Measurements from ENCODE around the gene KRTAP3-1. TPM values are rescaled to one million over a fixed set of nuclear protein-coding genes. Genes with fewer than 3 reads are reported as not detected.
"Not testable (repeated sequence)": the region's sequence is repeated elsewhere in the genome, so short reads cannot be mapped to it uniquely, and the experiment has no call there.

The KRTAP3-1 gene
- total and polyA plus RNA-seq, 2 donors (not counting 3 experiments of a cell fraction or from before 2014, with no cell fraction given), result not detected

- H3K27me3 ChIP-seq (ENCODE audit: control insufficient read depth in 2 of 2, insufficient read depth in 2 of 2, low read length in 2 of 2); H3K4me1 ChIP-seq (ENCODE audit: control insufficient read depth, extremely low read depth, insufficient read depth, low read length); FAIRE-seq; DNase-seq (ENCODE audit: low read depth, low spot score); H3K36me3 ChIP-seq (ENCODE audit: control insufficient read depth in 2 of 2, extremely low read depth in 1 of 2, insufficient read depth in 2 of 2, low read length in 2 of 2); H3K4me3 ChIP-seq (replicated peaks in 1 of 3; ENCODE audit: insufficient read depth in 1 of 3, low read depth in 1 of 3, low read length in 3 of 3); H3K9ac ChIP-seq (replicated peaks; ENCODE audit: extremely low read depth, insufficient read depth, low read length); H3K9me3 ChIP-seq (replicated peaks; ENCODE audit: control insufficient read depth, insufficient read depth, low read length); BruUV-seq (replicated peaks); H3K4me2 ChIP-seq (ENCODE audit: insufficient read depth, low read length); H3K27ac ChIP-seq (ENCODE audit: insufficient read depth, low read depth, low read length); H2AFZ ChIP-seq (ENCODE audit: low read depth, low read length); dilution Hi-C loops (cut with MboI; ENCODE audit: extremely low pct_ligation_motif_present, low sequenced_read_pairs); H4K20me1 ChIP-seq (replicated peaks; ENCODE audit: control insufficient read depth, extremely low read depth, insufficient read depth, low read length); POLR2A ChIA-PET; intact Hi-C loops (cut with micrococcal nuclease); H3K79me2 ChIP-seq (ENCODE audit: control insufficient read depth, insufficient read depth, low read length); H3K9me1 ChIP-seq (replicated peaks; ENCODE audit: control insufficient read depth, extremely low read depth, insufficient read depth, low read length): not testable (repeated sequence)
- CTCF ChIA-PET, result interaction anchor here (1.3 kb wide), 1 partner anchor 30 kb away, joined by 4 read pairs; no protein-coding TSS in a partner anchor
Observed at GRCh38 chr17:41046735-41047465, 38.0 kb upstream of the KRTAP3-1 start, which contains the start of gene KRTAP2-1. Gene KRTAP2-1, minus strand, starts transcription at chr17:41047316. Its CDS starts 49 bp downstream, at chr17:41047267.

GRCh38 chr17:41042953-41043352 is 34.0 kb upstream of the KRTAP3-1 start:
- intact Hi-C loops (cut with micrococcal nuclease), result no loop called here
- H4K20me1 ChIP-seq (replicated peaks; ENCODE audit: control insufficient read depth, extremely low read depth, insufficient read depth, low read length), result no peaks in the 10 kb centered on the region
- H3K4me3 ChIP-seq (replicated peaks in 1 of 3; ENCODE audit: insufficient read depth in 1 of 3, low read depth in 1 of 3, low read length in 3 of 3), result no peak overlapping the region
- H3K36me3 ChIP-seq (ENCODE audit: control insufficient read depth in 2 of 2, extremely low read depth in 1 of 2, insufficient read depth in 2 of 2, low read length in 2 of 2), result no peaks in the 10 kb centered on the region
- H3K27me3 ChIP-seq (ENCODE audit: control insufficient read depth in 2 of 2, insufficient read depth in 2 of 2, low read length in 2 of 2), result peaks cover 0 to 4% of the 10 kb centered on the region in 2 experiments
- no peak overlapping the region for H2AFZ ChIP-seq (ENCODE audit: low read depth, low read length)
- ChIA-PET CTCF (interaction anchor here (1.0 kb wide), 1 partner anchor 8 kb away, joined by 3 read pairs; the partner anchor contains the start of gene KRTAP1-3), POLR2A (no interaction called here)
- H3K9me3 ChIP-seq (replicated peaks; ENCODE audit: control insufficient read depth, insufficient read depth, low read length), result no peaks in the 10 kb centered on the region
- H3K27ac ChIP-seq (ENCODE audit: insufficient read depth, low read depth, low read length), result no peak overlapping the region
- no peak overlapping the region for H3K4me2 ChIP-seq (ENCODE audit: insufficient read depth, low read length)
- TF ChIP-seq EZH2 (IDR thresholded peaks at IDR 0.05; ENCODE audit: borderline replicate concordance, low read depth, low read length, severe bottlenecking), result no peak
- no peak for TF ChIP-seq POLR2A (IDR thresholded peaks at IDR 0.05; ENCODE audit: low read depth, low read length)
- no peak for TF ChIP-seq POLR2AphosphoS5 (IDR thresholded peaks at IDR 0.05; ENCODE audit: insufficient read depth, low read depth, low read length)
- TF ChIP-seq MAX (IDR thresholded peaks at IDR 0.05; ENCODE audit: insufficient read depth, insufficient read length), result no peak
- TF ChIP-seq CTCF (IDR thresholded peaks at IDR 0.05; ENCODE audit: extremely low read depth in 1 of 2, insufficient read depth in 1 of 2, low read depth in 1 of 2, low read length in 2 of 2), result no peak
- TF ChIP-seq JUN (IDR thresholded peaks at IDR 0.05; ENCODE audit: borderline replicate concordance, insufficient read depth, insufficient read length, low read depth), result no peak
- no peak for TF ChIP-seq MYC (IDR thresholded peaks at IDR 0.05; ENCODE audit: low read depth, low read length)
- no peak for TF ChIP-seq FOS (IDR thresholded peaks at IDR 0.05; ENCODE audit: borderline replicate concordance, insufficient read depth, low read length)
- TF ChIP-seq GATA2 (IDR thresholded peaks at IDR 0.05; ENCODE audit: insufficient read depth, insufficient read length, low read depth, low read length), result no peak
- no peaks in the 10 kb centered on the region for H3K9me1 ChIP-seq (replicated peaks; ENCODE audit: control insufficient read depth, extremely low read depth, insufficient read depth, low read length)
- no peaks in the 10 kb centered on the region for H3K4me1 ChIP-seq (ENCODE audit: control insufficient read depth, extremely low read depth, insufficient read depth, low read length)
- dilution Hi-C loops (cut with MboI; ENCODE audit: extremely low pct_ligation_motif_present, low sequenced_read_pairs), result no loop called here
- BruUV-seq (replicated peaks), result no TSS peak
- DNase-seq (ENCODE audit: low read depth, low spot score) (no peak), FAIRE-seq (no peak)
- no peaks in the 10 kb centered on the region for H3K79me2 ChIP-seq (ENCODE audit: control insufficient read depth, insufficient read depth, low read length)
- H3K9ac ChIP-seq (replicated peaks; ENCODE audit: extremely low read depth, insufficient read depth, low read length), result no peak overlapping the region
